Stimulated activated CD8-positive, alpha-beta memory T cell treated with anti-CD3 and anti-CD28 coated beads, Interleukin-4, amount 100 ng/mL, for 1 hour (primary cell): ENCODE measurements around the gene SSBP2.
"Not testable (repeated sequence)": the region's sequence is repeated elsewhere in the genome, so short reads cannot be mapped to it uniquely, and the experiment has no call there.

Source experiments
- DNase-seq, 2 donors: peaks; one replicate each; pipeline ENCODE4 v3.0.0-alpha.2; 2020; ENCODE audit warnings: low read depth in 2 of 2, low spot score in 1 of 2

The SSBP2 gene

DNA sequence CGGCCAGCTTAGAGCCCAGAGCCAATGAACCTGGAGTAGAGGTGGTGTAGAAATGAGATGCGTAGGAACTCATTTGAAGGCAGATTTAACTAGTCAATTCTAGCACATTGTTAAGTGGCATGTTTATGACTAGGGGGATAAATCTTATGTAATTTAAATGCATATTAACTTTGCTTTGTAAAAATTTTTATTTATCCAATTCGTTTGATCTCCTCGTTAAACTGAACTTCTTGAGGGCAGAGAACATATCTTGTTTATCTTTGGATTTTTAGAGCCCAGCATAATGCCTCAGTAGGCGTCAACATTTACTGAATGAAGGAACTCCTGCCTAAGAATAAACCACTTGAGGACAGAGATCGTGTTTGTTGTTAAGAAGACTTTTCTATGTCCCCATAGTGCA, 315.9 kb downstream of the SSBP2 start:
- DNase-seq: no peak

DNA sequence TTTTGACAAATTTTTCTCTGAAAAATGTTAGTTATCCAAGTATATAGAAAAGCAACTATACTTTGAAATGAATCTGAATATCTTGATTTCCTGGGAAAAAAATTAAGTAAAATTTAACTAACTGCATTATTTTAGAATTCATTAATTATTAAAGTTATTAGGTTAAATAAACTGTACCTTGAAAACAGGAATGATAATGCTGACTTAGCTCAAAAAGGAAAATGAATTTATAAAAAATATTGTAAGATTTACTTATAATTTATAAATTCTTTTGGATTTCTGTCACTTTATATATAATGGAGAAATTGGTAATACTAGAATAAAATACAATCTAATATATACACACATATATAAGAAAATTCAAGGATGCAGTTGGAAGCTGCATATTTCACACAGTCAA, 320.9 kb downstream of the SSBP2 start:
- no peak for DNase-seq

DNA sequence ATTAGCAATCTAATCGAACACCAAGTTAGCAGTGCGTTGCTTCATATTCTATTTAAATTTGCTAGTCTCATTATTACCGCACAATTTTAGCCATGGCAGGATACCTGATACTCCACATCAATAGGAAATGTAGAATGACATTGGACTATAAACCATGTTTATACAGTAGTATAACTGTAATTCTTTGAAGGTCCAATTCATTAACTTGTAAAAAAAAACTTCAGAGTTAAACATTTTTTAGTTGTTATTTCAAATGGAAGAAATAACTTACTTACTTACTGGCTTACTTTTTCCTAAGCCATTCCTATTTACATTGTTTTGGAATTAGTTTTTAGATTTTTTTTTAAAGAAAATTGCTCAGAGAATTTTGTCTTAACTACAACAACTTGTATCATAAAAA, 321.5 kb downstream of the SSBP2 start:
- no peak for DNase-seq

DNA sequence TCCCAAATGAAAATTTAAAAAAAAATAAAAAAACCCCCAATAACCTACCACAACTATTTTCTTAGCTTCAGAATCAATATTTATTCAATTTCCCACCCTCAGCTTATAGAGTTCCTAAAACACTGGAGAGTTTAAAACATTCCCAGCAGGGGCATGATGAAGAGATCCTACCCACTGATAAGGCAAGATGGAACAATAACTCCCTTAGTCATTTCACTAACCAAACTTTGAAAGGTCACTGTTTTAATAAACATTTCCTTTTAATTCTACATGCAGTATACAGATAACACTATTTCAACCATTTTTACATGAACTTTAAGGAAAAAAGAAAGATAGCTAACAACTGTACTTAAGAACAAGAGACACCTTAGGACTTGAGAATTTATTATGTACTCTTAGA, 322.0 kb downstream of the SSBP2 start:
- DNase-seq: no peak

DNA sequence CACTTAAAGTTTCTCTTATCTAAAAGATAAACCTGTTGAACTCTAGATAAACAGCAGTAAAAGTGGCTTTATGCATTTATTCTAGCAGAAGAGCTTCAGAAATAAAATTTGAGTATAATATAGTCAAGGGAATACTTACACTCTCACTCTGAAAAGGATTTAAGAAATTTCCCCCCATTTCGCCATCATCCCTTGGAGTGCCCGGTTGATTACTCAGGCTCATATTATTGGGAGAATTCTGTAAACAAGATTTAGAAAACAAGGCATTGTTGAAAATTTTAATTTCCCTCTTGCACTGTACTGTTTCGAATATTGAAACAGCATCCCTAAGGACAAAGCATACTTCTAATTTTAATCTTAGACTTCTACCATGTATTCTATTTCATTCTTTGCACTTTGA, 322.5 kb downstream of the SSBP2 start:
- no peak for DNase-seq

DNA sequence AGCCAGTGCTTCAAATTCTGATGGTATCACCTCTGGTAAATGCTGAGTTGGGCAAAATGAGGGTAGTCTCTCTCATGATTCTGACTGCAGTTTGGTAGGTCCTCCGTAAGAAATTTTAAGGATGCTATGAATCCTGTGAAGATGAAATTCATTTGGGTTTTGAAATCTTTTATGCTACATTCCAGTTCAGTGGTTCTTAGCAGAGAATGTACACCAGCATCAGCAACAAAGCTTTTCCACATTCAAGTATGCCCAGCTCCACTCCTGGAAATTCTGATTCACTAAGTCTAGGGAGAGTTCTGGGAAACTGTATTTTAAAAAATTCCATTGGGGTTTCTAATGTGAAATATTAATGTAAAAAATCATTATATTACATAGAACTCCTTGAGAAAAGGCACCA, 323.3 kb downstream of the SSBP2 start:
- DNase-seq: no peak

DNA sequence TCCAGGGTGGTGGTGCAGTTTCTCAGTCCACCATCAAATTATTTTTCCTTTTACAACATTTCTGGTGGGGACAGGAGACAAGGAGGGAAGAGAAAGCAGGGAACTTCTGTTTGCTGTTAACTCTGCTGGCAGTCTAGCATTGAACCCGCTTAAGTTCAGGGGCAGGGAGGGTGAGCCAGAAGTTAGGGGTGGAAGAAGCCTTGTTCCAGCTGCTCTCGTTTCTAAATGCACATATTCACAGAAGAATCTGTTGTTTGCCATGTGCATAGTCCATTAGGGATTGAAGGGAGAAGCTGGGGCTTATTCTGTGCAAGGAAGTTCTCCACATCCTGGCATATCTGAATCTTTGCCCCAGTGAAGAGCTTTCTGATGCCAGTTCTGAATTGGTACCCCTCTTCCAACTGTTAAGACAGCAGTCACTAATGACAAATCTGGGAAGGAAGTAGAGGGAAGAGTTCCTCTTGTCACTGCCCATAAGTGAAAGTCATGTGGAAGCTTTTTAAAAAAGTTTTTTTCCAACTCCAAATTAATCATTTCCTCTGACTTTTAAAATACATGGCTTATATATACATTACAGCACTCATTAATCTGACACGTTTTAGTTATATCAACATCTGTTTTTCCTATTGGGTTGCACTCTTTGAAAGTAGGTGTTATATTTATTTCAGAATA, 324.4 kb downstream of the SSBP2 start:
- no peak for DNase-seq

DNA sequence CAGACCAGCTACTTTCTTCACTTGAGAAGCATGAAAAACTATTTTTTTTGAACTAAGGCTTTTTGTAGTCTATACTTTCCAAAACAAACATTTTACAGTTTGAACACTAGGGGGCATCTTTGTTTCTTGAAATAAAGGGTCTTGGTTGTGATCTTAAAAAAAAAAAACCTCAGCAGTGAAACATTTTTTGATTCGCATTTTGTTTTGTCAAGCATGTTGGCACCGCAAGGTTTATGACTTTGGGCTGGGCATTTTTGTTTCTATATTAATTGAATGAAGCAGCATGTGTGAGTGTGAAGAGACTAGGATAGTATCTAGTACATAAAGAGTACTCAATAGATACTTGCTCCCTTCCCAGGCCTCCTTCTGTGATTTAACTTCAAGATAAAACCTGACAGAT, 325.3 kb downstream of the SSBP2 start:
- DNase-seq: no peak

DNA sequence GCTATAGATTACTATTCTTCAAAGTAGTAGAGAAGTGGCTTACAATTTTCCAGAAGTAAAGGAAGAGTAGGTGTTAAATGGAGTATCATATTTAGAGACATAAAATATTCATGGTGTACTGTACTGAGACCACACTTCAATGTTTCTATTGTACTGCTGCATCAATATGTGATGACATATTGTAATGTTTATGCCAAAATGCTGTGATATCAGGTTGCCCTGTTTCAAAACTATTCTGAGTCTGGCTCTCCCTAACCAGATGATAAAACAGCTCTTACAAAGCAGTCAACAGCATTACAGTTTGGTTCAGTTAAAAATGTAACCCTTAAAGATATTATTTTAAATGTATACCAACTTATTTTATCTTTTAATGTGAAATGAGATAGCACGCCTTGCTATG, 326.2 kb downstream of the SSBP2 start:
- no peak for DNase-seq

DNA sequence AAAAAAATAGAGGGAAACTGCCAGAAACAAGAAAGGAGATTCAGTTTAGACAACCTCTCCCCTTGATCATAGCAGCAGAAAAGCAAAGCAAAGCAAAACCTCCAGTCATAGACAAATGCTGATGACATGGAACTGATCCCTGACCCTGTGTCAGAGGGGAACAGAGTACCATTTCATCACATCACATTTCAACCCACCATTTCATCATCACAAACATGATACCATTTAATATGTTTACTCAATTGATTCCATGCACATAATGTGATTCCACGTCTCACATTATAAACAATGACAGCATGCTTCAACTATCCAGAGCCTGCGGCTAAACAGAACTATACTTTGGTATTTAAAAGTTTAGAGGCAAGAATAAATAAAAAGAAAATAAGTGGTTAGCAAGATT, 328.2 kb downstream of the SSBP2 start:
- no peak for DNase-seq

DNA sequence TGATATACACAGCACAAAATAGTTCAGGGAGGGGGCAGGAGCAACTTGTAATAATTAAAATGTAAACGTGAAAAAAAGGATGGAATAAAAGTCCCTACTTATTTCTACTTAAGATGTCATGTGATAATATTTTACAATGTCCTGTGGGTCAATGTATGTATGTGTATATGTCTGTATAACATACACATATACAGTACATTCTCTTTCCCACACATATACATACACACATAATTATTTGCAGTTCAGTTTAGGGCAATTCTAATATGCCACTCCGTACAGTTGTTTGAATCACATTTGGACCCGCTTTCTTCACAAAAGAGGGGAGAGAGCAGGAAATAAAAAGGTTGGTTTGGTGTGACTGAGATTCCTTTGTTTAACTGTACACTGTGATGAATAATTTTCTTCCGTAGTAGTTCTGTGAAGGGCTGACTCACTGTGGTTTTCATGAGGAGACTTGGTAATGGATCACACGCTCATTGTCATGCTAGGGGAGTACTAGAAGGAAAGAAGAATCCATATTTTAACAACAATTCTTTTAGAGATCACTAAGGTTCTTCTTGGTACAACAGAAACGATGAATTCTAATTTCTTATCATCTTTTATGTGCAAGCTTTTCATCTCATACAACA, 330.7 kb downstream of the SSBP2 start:
- no peak for DNase-seq

DNA sequence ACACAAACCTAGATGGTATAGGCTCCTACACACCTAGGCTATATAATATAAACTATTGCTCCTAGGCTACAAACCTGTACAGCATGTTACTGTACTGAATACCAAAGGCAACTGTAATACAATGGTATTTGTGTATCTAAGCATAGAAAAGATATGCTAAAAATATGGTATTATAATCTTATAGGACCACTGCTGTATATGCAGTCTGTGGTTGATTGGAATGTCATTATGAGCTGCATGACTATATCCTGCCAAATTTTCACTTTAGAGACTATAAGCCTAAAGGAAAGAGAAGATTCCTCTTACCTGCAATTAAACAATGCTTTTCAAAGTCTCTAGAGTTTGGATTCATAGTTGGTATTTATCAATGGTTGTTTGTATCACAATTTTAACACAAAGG, 332.3 kb downstream of the SSBP2 start:
- DNase-seq: no peak

DNA sequence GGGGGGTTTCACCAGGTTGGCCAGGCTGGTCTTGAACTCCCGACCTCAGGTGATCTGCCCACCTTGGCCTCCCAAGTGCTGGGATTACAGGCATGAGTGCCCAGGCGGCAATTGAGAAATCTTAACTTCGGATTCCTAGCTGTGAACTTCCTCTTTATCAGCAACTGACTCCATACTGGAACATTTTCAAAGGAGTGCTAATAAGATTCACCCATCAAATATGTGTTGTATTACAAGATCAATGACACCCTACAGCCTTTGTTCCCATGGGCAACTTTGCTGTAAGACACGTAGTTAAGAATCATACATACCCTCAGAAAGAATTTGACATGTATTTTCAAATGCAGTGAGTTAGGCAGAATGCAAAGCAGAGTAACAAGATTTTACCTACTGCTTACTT, 333.8 kb downstream of the SSBP2 start:
- no peak for DNase-seq

DNA sequence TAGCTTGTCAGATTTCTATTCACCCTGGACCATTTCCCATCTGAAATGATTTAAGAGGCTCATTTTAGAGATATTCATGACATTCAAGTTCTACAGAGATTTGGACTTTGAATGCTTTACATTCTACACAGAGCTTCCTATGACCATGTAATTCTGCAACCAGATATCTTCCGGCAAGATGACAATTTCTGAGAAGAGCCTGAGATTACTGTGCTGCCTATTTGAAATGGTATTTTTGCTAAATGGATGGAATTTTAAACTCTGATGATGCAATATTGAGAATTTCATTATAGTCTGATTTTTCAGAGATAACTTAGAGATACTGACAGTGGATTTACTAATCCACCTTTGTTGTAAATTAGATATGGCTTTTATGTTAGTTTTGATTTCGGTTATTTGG, 341.0 kb downstream of the SSBP2 start:
- no peak for DNase-seq

DNA sequence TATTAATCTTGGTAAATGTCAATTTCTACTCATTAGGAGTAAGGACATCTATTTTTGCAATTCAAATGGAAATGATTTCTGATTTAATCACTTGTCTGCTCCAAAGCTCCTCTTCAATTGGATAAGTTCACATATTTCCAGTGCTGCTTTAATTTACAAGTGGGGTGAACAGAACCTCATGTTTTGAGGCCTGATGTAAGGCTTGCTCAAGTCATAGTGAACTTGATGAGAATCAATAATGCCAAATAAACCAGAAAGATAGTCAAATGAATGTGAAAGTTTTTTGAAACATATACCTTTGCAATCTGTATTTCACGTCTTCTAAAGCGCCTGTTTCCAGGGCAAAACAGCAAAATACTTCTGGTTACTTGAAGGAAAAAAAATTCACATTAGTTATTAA, 341.5 kb downstream of the SSBP2 start:
- DNase-seq: no peak

DNA sequence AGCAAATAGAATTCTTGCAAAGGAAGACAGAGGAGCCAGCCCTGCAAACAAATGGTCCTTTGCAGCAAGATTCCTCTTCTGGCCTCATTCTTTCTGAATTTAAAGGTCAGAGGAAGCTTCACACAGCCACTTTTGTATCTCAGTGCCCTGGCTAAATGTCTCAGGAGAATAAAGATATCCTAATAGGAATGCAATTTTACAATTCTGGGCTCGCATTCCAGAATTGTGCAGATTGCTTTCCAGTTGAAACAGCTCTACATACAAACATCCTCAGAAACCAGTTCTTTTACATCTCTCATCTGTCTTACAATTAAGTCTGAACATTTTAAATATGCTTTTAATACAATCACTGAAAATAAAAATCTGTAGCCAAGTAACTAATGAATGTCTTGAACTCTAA, 342.4 kb downstream of the SSBP2 start:
- DNase-seq: no peak

DNA sequence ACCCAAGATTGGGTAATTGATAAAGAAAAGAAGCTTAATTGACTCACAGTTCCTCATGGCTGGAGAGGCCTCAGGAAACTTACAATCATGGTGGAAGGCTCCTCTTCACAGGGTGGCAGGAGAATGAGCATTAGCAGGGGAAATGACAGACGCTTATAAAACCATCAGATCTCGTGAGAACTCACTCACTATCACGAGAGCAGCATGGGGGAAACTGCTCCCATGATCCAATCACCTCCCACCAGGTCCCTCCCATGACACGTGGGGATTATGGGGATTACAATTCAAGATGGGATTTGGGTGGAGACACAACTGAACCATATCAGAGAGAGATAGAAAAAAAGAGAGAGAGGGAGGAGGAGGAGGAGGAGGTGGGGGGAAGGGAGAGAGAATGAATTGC, 343.1 kb downstream of the SSBP2 start:
- DNase-seq: not testable (repeated sequence)

DNA sequence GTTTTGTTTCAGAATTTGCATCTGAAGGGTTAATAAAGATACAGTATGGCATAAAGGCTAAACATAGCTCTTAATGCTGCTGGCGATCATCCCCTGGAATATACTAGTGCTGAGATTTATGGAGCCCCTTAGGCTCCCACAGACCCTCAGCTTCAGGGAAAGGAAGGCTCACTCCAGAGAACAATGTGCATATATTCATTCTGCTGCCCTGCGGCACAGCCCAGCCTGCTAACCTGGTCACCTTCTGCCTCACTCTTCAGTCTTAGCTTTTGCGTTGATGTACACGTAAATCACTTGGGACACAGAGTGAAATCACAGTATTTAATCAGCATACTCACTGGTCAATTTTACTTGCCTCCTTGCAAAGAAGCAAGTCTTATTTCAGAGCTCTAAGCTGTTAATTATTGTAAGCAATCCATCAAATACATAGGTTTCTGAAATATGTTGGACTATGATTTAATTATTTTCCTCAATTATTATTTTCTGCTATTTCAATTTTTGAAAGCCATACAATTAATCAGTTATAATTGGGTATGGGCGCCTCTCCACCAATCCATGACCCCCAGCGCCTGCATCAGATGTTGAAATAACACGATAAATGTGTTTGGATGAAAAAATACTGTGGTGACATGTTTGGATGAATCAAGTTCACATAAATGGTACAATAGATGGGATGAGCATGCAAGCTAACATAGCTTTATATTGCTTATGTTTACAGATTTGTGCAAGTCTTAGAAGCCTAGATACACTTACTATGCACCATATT, 345.6 kb downstream of the SSBP2 start:
- DNase-seq: no peak

DNA sequence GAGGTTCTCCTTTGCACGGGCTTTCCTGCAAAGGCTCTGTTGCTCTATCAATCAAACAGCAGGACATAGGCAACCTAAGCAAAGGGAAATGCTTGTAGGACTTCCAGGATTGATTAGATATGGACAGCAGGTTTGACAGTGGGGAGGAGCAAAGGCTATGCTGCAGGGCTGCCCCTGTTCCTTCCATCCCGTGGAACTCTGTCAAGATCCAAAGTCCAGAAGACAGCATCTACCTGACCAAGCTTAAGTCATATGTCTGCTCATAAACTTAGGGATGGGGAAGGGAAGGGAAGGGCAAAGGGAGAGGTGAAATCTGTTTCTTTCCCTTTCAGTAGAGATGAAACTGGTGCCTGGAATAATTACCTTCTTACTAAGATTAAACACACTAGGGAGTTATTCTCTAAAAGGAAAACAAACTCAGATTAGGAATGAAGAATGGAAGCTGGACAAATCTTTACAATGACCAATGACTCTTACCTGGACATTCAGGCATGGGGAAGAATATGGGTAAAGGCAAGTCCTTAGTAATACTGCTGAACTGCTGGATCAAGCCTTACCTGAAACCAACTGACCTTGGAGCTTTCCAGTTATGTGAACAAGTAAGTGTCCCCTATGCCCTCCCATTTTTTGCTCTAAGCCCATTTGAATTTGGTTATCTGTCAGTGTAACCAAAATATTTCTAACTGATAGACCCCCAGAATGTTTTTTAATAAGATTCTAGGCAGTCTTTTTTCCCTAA, 348.5 kb downstream of the SSBP2 start:
- DNase-seq: no peak

DNA sequence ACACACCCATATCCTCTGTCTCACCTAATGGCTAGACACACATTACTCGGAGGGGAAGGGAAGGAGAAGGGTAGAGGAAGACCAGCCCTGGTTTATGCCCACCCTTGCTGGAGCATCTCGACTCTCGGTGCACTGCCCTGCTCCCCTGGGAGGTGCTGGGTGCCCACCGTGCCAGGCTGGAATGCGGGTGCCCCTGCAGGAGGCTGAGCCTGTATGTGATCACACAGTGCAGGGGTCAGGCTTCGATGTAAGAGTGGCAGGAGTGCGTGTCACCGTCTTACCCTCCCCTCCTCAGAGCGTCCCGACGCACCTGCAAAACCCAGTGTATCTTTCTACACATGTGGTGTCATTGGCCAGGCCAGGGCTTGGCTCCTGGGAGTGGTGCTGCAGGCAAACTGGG, 349.6 kb downstream of the SSBP2 start:
- no peak for DNase-seq

DNA sequence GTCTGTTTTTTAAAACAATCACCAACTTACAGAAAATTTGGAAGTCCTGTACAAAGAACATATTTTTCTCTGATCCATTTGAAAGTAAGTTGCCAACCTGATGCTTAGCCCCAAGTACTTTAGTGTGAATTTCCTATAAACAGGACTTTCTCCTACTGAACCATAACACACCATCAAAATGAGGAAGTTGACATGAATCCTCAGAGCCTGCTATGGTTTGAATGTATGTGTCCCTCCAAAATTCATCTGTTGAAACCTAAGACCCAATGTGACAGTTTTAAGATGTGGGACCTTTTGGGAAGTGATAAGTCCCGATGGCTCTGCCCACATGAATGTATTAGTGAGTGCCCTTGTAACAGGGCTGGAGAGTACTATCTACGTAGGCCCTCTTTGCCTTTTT, 350.5 kb downstream of the SSBP2 start:
- DNase-seq: no peak

DNA sequence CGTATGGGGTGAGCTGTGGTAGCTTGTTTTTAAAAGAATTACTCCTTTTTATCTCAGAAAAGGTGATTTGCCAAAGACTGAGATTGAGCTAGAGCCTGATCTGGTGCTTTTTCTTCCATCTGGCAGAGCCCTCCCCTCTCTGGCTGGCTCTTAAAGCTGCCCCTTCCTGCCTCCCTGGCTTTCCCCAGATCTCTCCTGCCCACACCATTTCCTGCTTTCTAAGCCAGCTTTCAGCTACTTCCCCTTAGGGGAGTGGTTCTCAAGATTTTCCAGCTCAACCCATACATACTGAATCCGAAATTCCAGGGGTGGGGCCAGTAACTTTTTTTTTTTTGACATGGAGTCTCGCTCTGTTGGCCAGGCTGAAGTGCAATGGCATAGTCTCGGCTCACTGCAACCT, 352.2 kb downstream of the SSBP2 start:
- no peak for DNase-seq
